Neural progenitor cell (in vitro differentiated cells): ENCODE data around the gene PLEKHG1. TPM values are rescaled to one million over a fixed set of nuclear protein-coding genes. Genes with fewer than 3 reads are reported as not detected.

ENCODE experiments used
- DNase-seq: peaks from one replicate; pipeline ENCODE4 v3.0.0-alpha.2; 2016; ENCODE audit warnings: low spot score
- H2AFZ ChIP-seq: fragments of 200-600 bp; sonication (generic); replicated peaks from 2 replicates; pipeline ENCODE4 v1.6.1; 2016; ENCODE audit warnings: antibody characterized with exemption
- H3F3A ChIP-seq: fragments of 200-600 bp; sonication (generic); 2 replicates; pipeline ENCODE4 v1.6.1; 2016; ENCODE audit warnings: antibody characterized with exemption, low read depth
- H3K27ac ChIP-seq: fragments of 200-600 bp; sonication (generic); 2 replicates; pipeline ENCODE4 v1.5.1; 2016; ENCODE audit warnings: mild to moderate bottlenecking
- H3K27me3 ChIP-seq: fragments of 200-600 bp; sonication (generic); 2 replicates; pipeline ENCODE4 v1.6.1; 2016; ENCODE audit warnings: mild to moderate bottlenecking, moderate library complexity
- H3K36me3 ChIP-seq: fragments of 200-600 bp; sonication (generic); 2 replicates; pipeline ENCODE4 v1.5.1; 2016
- H3K4me1 ChIP-seq: fragments of 200-600 bp; sonication (generic); 2 replicates; pipeline ENCODE4 v1.6.1; 2016; ENCODE audit warnings: mixed run types
- H3K4me2 ChIP-seq: fragments of 200-600 bp; sonication (generic); 2 replicates; pipeline ENCODE4 v1.6.1; 2016
- H3K4me3 ChIP-seq: fragments of 200-600 bp; sonication (generic); 2 replicates; pipeline ENCODE4 v1.5.1; 2016
- H3K79me2 ChIP-seq: fragments of 200-600 bp; sonication (generic); 2 replicates; pipeline ENCODE4 v1.6.1; 2016; ENCODE audit warnings: low read depth
- H3K9ac ChIP-seq: fragments of 200-600 bp; sonication (generic); 2 replicates; pipeline ENCODE4 v1.6.1; 2016
- H3K9me3 ChIP-seq: fragments of 200-600 bp; sonication (generic); 2 replicates; pipeline ENCODE4 v1.5.1; 2016; ENCODE audit warnings: low read depth
- H4K20me1 ChIP-seq: fragments of 200-600 bp; sonication (generic); 2 replicates; pipeline ENCODE4 v1.6.1; 2016; ENCODE audit warnings: low read depth
- H3K27ac Mint-ChIP-seq: 3 replicates; pipeline ENCODE4 v1.8.0; 2021; ENCODE audit warnings: mixed read lengths
- H3K27me3 Mint-ChIP-seq: 2 replicates; pipeline ENCODE4 v1.8.0; 2022; ENCODE audit warnings: low read depth, mild to moderate bottlenecking, inconsistent platforms, moderate library complexity, mixed read lengths; ENCODE audit not compliant: insufficient read depth
- H3K36me3 Mint-ChIP-seq: 3 replicates; pipeline ENCODE4 v1.8.0; 2021; ENCODE audit warnings: mixed read lengths
- H3K4me1 Mint-ChIP-seq: 3 replicates; pipeline ENCODE4 v1.8.0; 2021; ENCODE audit warnings: mixed read lengths
- H3K4me3 Mint-ChIP-seq: 3 replicates; pipeline ENCODE4 v1.8.0; 2021; ENCODE audit warnings: mild to moderate bottlenecking, moderate library complexity, mixed read lengths
- H3K9me3 Mint-ChIP-seq: 3 replicates; pipeline ENCODE4 v1.8.0; 2020; ENCODE audit warnings: mixed read lengths
- EZH2 ChIP-seq: fragments of 200-600 bp; sonication (generic); IDR thresholded peaks from 2 replicates; pipeline ENCODE4 v1.6.1; 2017; ENCODE audit warnings: antibody characterized with exemption, mild to moderate bottlenecking, moderate library complexity
- EZH2phosphoT487 ChIP-seq: fragments of 200-600 bp; sonication (generic); IDR thresholded peaks from 2 replicates; pipeline ENCODE4 v1.6.1; 2017; ENCODE audit warnings: antibody characterized with exemption
- total RNA-seq: library from RNA; depleted of rRNA; stranded (reverse); fragments of >200 nt; gene quantifications from 2 replicates; pipeline ENCODE4 v1.2.3, GENCODE V29; 2015; ENCODE audit warnings: low replicate concordance
- TF ChIP-seq, protein P1 (sequence below): fragments of 200-600 bp; sonication (generic); IDR thresholded peaks from 2 replicates; pipeline ENCODE4 v1.5.1; 2017; ENCODE audit warnings: antibody characterized with exemption, mild to moderate bottlenecking

Gene PLEKHG1
- total RNA-seq, 1 donor from 2014 or later: 4.7 TPM

DNA sequence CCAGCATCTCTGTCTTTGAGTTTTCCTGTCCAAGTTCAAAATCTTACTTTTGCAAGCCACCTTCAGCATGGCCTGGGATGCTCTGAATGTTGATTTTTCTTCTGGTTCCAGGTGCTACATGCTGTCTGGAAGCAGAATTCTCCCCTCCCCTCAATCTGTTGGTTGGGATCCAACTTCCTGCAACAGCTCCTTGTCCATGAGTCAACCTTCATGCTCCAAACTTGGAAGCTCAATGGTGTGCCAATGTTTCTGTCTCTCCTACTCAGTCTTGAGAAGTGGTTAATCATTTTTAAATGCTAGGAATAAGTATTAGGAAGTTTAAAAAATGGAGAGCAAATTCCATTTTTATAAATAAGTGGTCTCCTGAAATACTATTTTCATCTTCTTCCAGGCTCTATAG lies 33.2 kb upstream of the PLEKHG1 start:
- no peak overlapping the region for H3K27ac ChIP-seq
- Mint-ChIP-seq H3K9me3 (no peaks in the 10 kb centered on the region), H3K27ac (no peak overlapping the region), H3K4me1 (peaks cover 9% of the 10 kb centered on the region), H3K27me3 (peaks cover 5% of the 10 kb centered on the region), H3K36me3 (no peaks in the 10 kb centered on the region), H3K4me3 (no peak overlapping the region)
- H3K4me1 ChIP-seq: no peaks in the 10 kb centered on the region
- no peaks in the 10 kb centered on the region for H3K9me3 ChIP-seq
- no peaks in the 10 kb centered on the region for H4K20me1 ChIP-seq
- no peaks in the 10 kb centered on the region for H3K27me3 ChIP-seq
- no peak overlapping the region for H3K4me2 ChIP-seq
- H3K36me3 ChIP-seq: no peaks in the 10 kb centered on the region
- TF ChIP-seq EZH2phosphoT487 (no peak), EZH2 (no peak)
- TF ChIP-seq, protein P1, sequence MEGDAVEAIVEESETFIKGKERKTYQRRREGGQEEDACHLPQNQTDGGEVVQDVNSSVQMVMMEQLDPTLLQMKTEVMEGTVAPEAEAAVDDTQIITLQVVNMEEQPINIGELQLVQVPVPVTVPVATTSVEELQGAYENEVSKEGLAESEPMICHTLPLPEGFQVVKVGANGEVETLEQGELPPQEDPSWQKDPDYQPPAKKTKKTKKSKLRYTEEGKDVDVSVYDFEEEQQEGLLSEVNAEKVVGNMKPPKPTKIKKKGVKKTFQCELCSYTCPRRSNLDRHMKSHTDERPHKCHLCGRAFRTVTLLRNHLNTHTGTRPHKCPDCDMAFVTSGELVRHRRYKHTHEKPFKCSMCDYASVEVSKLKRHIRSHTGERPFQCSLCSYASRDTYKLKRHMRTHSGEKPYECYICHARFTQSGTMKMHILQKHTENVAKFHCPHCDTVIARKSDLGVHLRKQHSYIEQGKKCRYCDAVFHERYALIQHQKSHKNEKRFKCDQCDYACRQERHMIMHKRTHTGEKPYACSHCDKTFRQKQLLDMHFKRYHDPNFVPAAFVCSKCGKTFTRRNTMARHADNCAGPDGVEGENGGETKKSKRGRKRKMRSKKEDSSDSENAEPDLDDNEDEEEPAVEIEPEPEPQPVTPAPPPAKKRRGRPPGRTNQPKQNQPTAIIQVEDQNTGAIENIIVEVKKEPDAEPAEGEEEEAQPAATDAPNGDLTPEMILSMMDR: no peak
- no peak overlapping the region for H3K4me3 ChIP-seq
- no peaks in the 10 kb centered on the region for H3F3A ChIP-seq
- H3K79me2 ChIP-seq: no peaks in the 10 kb centered on the region
- H3K9ac ChIP-seq: no peak overlapping the region
- DNase-seq: no peak
- no peak overlapping the region for H2AFZ ChIP-seq

DNA sequence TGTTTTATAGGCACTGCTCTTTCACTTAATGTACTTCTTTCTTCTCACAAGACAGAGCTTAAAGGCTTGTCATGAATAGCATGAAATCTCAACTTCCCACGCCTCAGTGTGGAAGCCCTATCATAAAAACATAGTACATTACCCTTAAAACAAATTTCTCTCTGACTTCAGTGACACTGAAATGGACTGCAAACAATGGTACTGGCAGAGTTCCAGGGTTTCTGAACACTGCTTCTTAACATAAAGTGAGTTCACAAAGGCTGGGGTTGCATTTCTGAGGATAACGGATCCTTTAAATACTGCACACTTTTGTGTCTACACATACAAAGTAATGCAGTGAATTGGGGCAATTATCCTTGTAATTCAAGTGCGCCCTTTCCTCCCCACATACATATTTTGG lies 32.3 kb upstream of the PLEKHG1 start:
- no peak overlapping the region for H3K4me3 ChIP-seq
- no peak overlapping the region for H2AFZ ChIP-seq
- H3F3A ChIP-seq: no peaks in the 10 kb centered on the region
- H3K4me2 ChIP-seq: no peak overlapping the region
- Mint-ChIP-seq H3K36me3 (no peaks in the 10 kb centered on the region), H3K27ac (no peak overlapping the region), H3K9me3 (no peaks in the 10 kb centered on the region), H3K27me3 (peaks cover 7% of the 10 kb centered on the region), H3K4me1 (peaks cover 12% of the 10 kb centered on the region), H3K4me3 (no peak overlapping the region)
- no peak overlapping the region for H3K27ac ChIP-seq
- TF ChIP-seq, protein P1: no peak
- TF ChIP-seq EZH2 (no peak), EZH2phosphoT487 (no peak)
- no peaks in the 10 kb centered on the region for H3K79me2 ChIP-seq
- H3K9ac ChIP-seq: no peak overlapping the region
- no peaks in the 10 kb centered on the region for H4K20me1 ChIP-seq
- no peaks in the 10 kb centered on the region for H3K9me3 ChIP-seq
- peaks cover under 1% of the 10 kb centered on the region for H3K4me1 ChIP-seq
- DNase-seq: no peak
- no peaks in the 10 kb centered on the region for H3K36me3 ChIP-seq
- H3K27me3 ChIP-seq: no peaks in the 10 kb centered on the region

DNA sequence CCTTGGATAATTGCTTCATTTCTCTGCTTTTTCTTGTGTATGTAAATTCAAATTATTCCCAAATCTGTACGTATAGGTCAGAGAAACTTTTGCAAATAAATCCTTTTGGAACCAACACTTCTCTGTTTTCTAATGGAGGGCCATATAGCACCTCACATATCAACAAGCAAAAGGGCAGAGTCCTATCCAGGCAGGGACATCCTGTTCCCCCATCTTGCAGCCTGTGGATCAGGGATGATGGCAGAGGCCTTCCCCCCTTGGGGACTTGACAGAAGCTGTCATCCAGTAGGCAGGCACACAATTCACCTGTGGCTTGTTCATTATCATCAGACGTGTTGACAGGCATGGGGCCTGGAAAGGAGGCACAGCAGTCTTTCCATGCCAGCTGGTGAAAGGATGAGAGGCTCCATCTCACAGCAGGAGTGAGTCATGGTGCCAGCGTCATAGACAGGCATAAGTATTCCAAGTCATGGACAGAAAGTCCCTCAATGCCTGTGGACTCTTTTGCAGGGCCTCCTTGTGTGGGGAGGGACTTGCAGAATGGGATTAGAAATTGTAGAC lies 31.8 kb upstream of the PLEKHG1 start:
- Mint-ChIP-seq H3K4me3 (no peak overlapping the region), H3K9me3 (peaks cover 2% of the 10 kb centered on the region), H3K27me3 (peaks cover 7% of the 10 kb centered on the region), H3K36me3 (no peaks in the 10 kb centered on the region), H3K27ac (no peak overlapping the region), H3K4me1 (peaks cover 17% of the 10 kb centered on the region)
- no peak for DNase-seq
- no peaks in the 10 kb centered on the region for H3K36me3 ChIP-seq
- H3K4me2 ChIP-seq: no peak overlapping the region
- no peak overlapping the region for H3K9ac ChIP-seq
- H2AFZ ChIP-seq: no peak overlapping the region
- no peak overlapping the region for H3K27ac ChIP-seq
- peaks cover 6% of the 10 kb centered on the region for H3K4me1 ChIP-seq
- H4K20me1 ChIP-seq: no peaks in the 10 kb centered on the region
- no peaks in the 10 kb centered on the region for H3K27me3 ChIP-seq
- H3K9me3 ChIP-seq: no peaks in the 10 kb centered on the region
- H3K4me3 ChIP-seq: no peak overlapping the region
- TF ChIP-seq, protein P1: no peak
- TF ChIP-seq EZH2 (no peak), EZH2phosphoT487 (no peak)
- H3F3A ChIP-seq: no peaks in the 10 kb centered on the region
- H3K79me2 ChIP-seq: no peaks in the 10 kb centered on the region
